ENCODE data around the gene ANKS4B. TPM values are rescaled to one million over a fixed set of nuclear protein-coding genes. Genes with fewer than 3 reads are reported as not detected.

The ANKS4B gene
- total RNA-seq, 1 experiment from 2014 or later = not detected

DNA sequence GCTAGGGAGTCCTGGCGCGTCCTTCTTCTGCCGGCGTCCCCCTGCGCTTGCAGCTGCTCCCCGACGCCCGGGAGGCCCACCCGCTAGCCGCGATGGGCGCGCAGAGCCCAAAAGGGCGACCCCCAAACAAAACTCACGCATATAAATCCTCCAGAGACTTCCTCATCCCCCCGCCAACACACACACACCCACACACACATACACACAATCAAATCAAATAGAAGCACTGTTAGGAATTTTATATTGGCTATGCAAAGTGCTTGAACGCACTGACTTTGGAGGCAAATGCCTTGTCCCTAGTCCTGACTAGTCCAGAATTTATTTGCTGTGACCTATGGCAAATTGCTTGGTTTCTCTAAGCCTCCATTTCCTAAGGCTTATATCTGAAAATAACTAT is 68.4 kb downstream of the ANKS4B start:
- H3K4me3 ChIP-seq (ENCODE audit: low read length) = peak overlapping the region; percentile 72
- peak overlapping the region; percentile 90 for H3K27ac ChIP-seq (ENCODE audit: low read length)
- peaks cover 48% of the 10 kb centered on the region for H3K79me2 ChIP-seq (ENCODE audit: low read length)
- H3K4me2 ChIP-seq (ENCODE audit: low read depth, low read length, poor library complexity, severe bottlenecking) = peak overlapping the region; percentile 85
- peaks cover 11% of the 10 kb centered on the region for H3K36me3 ChIP-seq (ENCODE audit: insufficient read depth, low read length)
- peaks cover 32% of the 10 kb centered on the region for H3K4me1 ChIP-seq (ENCODE audit: low read length)
- H3K9me3 ChIP-seq (ENCODE audit: low read length) = no peaks in the 10 kb centered on the region
- H4K20me1 ChIP-seq (ENCODE audit: insufficient read depth, low read depth, low read length) = no peaks in the 10 kb centered on the region
- peak overlapping the region; percentile 87 for H3K9ac ChIP-seq (ENCODE audit: low read length)
- H3K27me3 ChIP-seq (ENCODE audit: low read length) = no peaks in the 10 kb centered on the region
- DNase-seq = no peak
- H2AFZ ChIP-seq (ENCODE audit: low read length) = no peak overlapping the region
- no peaks in the 10 kb centered on the region for H3K9me2 ChIP-seq (replicated peaks; ENCODE audit: insufficient read depth, low read length)

DNA sequence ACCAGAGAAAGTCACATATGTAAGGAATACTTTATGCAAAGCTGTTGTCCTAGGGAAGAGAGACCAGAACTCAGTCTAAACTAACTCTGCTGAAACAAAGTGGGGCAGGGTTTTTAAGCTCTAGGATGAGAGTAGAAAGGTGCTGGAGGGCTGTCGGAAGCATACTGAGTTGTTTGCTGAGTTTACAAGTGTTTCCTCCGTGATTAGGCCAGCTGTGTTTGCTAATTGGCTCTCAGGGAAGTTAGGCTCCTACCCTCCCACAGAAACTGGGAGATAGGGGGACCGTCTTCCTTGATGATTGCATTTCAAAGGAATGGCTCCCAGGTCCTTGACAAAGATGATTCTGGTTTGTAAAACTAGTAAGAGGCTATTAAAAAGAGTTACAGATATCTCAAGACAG is 69.0 kb downstream of the ANKS4B start:
- H3K79me2 ChIP-seq (ENCODE audit: low read length) = peaks cover 48% of the 10 kb centered on the region
- H3K9me3 ChIP-seq (ENCODE audit: low read length) = no peaks in the 10 kb centered on the region
- H3K9me2 ChIP-seq (replicated peaks; ENCODE audit: insufficient read depth, low read length) = no peaks in the 10 kb centered on the region
- H3K4me3 ChIP-seq (ENCODE audit: low read length) = peak overlapping the region; percentile 72
- peak overlapping the region; percentile 90 for H3K27ac ChIP-seq (ENCODE audit: low read length)
- H3K9ac ChIP-seq (ENCODE audit: low read length) = peak overlapping the region; percentile 87
- peaks cover 32% of the 10 kb centered on the region for H3K4me1 ChIP-seq (ENCODE audit: low read length)
- H3K36me3 ChIP-seq (ENCODE audit: insufficient read depth, low read length) = peaks cover 11% of the 10 kb centered on the region
- H4K20me1 ChIP-seq (ENCODE audit: insufficient read depth, low read depth, low read length) = no peaks in the 10 kb centered on the region
- H3K27me3 ChIP-seq (ENCODE audit: low read length) = no peaks in the 10 kb centered on the region
- peak; percentile 62 for DNase-seq
- peak overlapping the region; percentile 85 for H3K4me2 ChIP-seq (ENCODE audit: low read depth, low read length, poor library complexity, severe bottlenecking)
- no peak overlapping the region for H2AFZ ChIP-seq (ENCODE audit: low read length)

- Histone ChIP-seq H3K9me2 (replicated peaks; ENCODE audit: insufficient read depth, low read length) (no peaks in the 10 kb centered on the region), H3K4me2 (ENCODE audit: low read depth, low read length, poor library complexity, severe bottlenecking) (peak overlapping the region; percentile 85), H3K4me1 (ENCODE audit: low read length) (peaks cover 32% of the 10 kb centered on the region), H3K79me2 (ENCODE audit: low read length) (peaks cover 53% of the 10 kb centered on the region), H2AFZ (ENCODE audit: low read length) (no peak overlapping the region), H3K9ac (ENCODE audit: low read length) (peak overlapping the region; percentile 87), H3K27ac (ENCODE audit: low read length) (peak overlapping the region; percentile 90), H3K27me3 (ENCODE audit: low read length) (no peaks in the 10 kb centered on the region), H3K9me3 (ENCODE audit: low read length) (no peaks in the 10 kb centered on the region), H4K20me1 (ENCODE audit: insufficient read depth, low read depth, low read length) (no peaks in the 10 kb centered on the region), H3K4me3 (ENCODE audit: low read length) (peak overlapping the region; percentile 72), H3K36me3 (ENCODE audit: insufficient read depth, low read length) (peaks cover 11% of the 10 kb centered on the region)
- DNase-seq = peak; percentile 55
These were observed 69.5 kb downstream of the ANKS4B start for GRCh38 chr16:21302898-21303528.

Other genes with a start within 250 kb of the ANKS4B start
- not detected in 2 replicates for gene DNAH3, start 82.9 kb upstream of the ANKS4B start, total RNA-seq (2014; rRNA removed; shearing (Covaris generic); ENCODE audit: low replicate concordance)
- 40.5 and 48.3 TPM in 2 replicates for gene LDAF1, start 75.0 kb upstream of the ANKS4B start, total RNA-seq (2014; rRNA removed; shearing (Covaris generic); ENCODE audit: low replicate concordance)
- not detected in 2 replicates for gene ZP2, start 22.1 kb upstream of the ANKS4B start, total RNA-seq (2014; rRNA removed; shearing (Covaris generic); ENCODE audit: low replicate concordance)
- gene CRYM, start 44.6 kb downstream of the ANKS4B start, total RNA-seq (2014; rRNA removed; shearing (Covaris generic); ENCODE audit: low replicate concordance) = 6.8 and 7.1 TPM in 2 replicates

Measured in Karpas-422 (cell line).